Activated T-helper 2 cell treated with anti-CD3 and anti-CD28 coated beads, Interferon-gamma antibody, Interleukin-2, Interleukin-4, amounts not matched to agents 10 μg/mL and 5 μg/mL and 100 μg/mL, durations not matched to agents 14 hours and 24 hours and 36 hours (primary cell): ENCODE data around the gene EVI5. TPM values are rescaled to one million over a fixed set of nuclear protein-coding genes. Genes with fewer than 3 reads are reported as not detected.

Experiments used
- DNase-seq: peaks from one replicate; pipeline ENCODE4 v3.0.0; 2021; ENCODE audit warnings: low spot score
- H3K27ac Mint-ChIP-seq: one replicate; pipeline ENCODE4 v1.8.0; 2021; ENCODE audit warnings: mixed read lengths
- H3K27me3 Mint-ChIP-seq: one replicate; pipeline ENCODE4 v1.8.0; 2021; ENCODE audit warnings: low read depth, mixed read lengths
- H3K36me3 Mint-ChIP-seq: one replicate; pipeline ENCODE4 v1.8.0; 2021; ENCODE audit warnings: low read depth, mixed read lengths
- H3K4me1 Mint-ChIP-seq: one replicate; pipeline ENCODE4 v1.8.0; 2021; ENCODE audit warnings: low read depth, mixed read lengths
- H3K4me3 Mint-ChIP-seq: one replicate; pipeline ENCODE4 v1.8.0; 2021; ENCODE audit warnings: low read depth, mild to moderate bottlenecking, moderate library complexity, mixed read lengths
- H3K9me3 Mint-ChIP-seq: one replicate; pipeline ENCODE4 v1.8.0; 2021; ENCODE audit warnings: mixed read lengths
- intact Hi-C: fragments of 100-400 bp; cut with micrococcal nuclease; formaldehyde crosslinking; loops from one replicate; pipeline ENCODE4 v1.15.1; 2023
- total RNA-seq: library from RNA; stranded (reverse); gene quantifications from 2 replicates; pipeline ENCODE4 v1.2.3, GENCODE V29; 2022

EVI5 gene
- total RNA-seq, 1 donor from 2014 or later = 60.8 TPM

- H3K9me3 Mint-ChIP-seq = no peaks in the 10 kb centered on the region
- DNase-seq = no peak
- no peaks in the 10 kb centered on the region for H3K4me1 Mint-ChIP-seq
- no peak overlapping the region for H3K4me3 Mint-ChIP-seq
- no peak overlapping the region for H3K27ac Mint-ChIP-seq
- H3K27me3 Mint-ChIP-seq = peaks cover 47% of the 10 kb centered on the region
- no peaks in the 10 kb centered on the region for H3K36me3 Mint-ChIP-seq
- intact Hi-C loops = no loop called here
These were observed 32.3 kb upstream of the EVI5 start for GRCh38 chr1:92817137-92817697.

GRCh38 chr1:92816732-92817131 lies 31.8 kb upstream of the EVI5 start:
- intact Hi-C loops = no loop called here
- peaks cover 50% of the 10 kb centered on the region for H3K27me3 Mint-ChIP-seq
- no peaks in the 10 kb centered on the region for H3K36me3 Mint-ChIP-seq
- no peak overlapping the region for H3K27ac Mint-ChIP-seq
- H3K4me3 Mint-ChIP-seq = no peak overlapping the region
- no peaks in the 10 kb centered on the region for H3K4me1 Mint-ChIP-seq
- DNase-seq = no peak
- no peaks in the 10 kb centered on the region for H3K9me3 Mint-ChIP-seq

- peaks cover 40% of the 10 kb centered on the region for H3K27me3 Mint-ChIP-seq
- no peak overlapping the region for H3K4me3 Mint-ChIP-seq
- DNase-seq = no peak
- H3K4me1 Mint-ChIP-seq = peaks cover 2% of the 10 kb centered on the region
- no peaks in the 10 kb centered on the region for H3K36me3 Mint-ChIP-seq
- no peaks in the 10 kb centered on the region for H3K9me3 Mint-ChIP-seq
- intact Hi-C loops = no loop called here
- H3K27ac Mint-ChIP-seq = no peak overlapping the region
These were observed 23.5 kb upstream of the EVI5 start for GRCh38 chr1:92808381-92808780.

GRCh38 chr1:92805216-92805615 lies 20.3 kb upstream of the EVI5 start:
- Mint-ChIP-seq H3K4me3 (no peak overlapping the region), H3K36me3 (no peaks in the 10 kb centered on the region), H3K9me3 (no peaks in the 10 kb centered on the region), H3K27ac (no peak overlapping the region), H3K27me3 (peaks cover 26% of the 10 kb centered on the region), H3K4me1 (peaks cover 2% of the 10 kb centered on the region)
- DNase-seq = no peak
- intact Hi-C loops = no loop called here

GRCh38 chr1:92804721-92805201 lies 19.9 kb upstream of the EVI5 start:
- peaks cover 26% of the 10 kb centered on the region for H3K27me3 Mint-ChIP-seq
- no peak overlapping the region for H3K4me3 Mint-ChIP-seq
- no peak overlapping the region for H3K27ac Mint-ChIP-seq
- no peaks in the 10 kb centered on the region for H3K9me3 Mint-ChIP-seq
- peak; percentile 13 for DNase-seq
- H3K4me1 Mint-ChIP-seq = peaks cover 2% of the 10 kb centered on the region
- H3K36me3 Mint-ChIP-seq = no peaks in the 10 kb centered on the region
- intact Hi-C loops = no loop called here

GRCh38 chr1:92803140-92803887 lies 18.4 kb upstream of the EVI5 start:
- Mint-ChIP-seq H3K36me3 (no peaks in the 10 kb centered on the region), H3K27ac (no peak overlapping the region), H3K4me1 (peaks cover 2% of the 10 kb centered on the region), H3K4me3 (no peak overlapping the region), H3K9me3 (no peaks in the 10 kb centered on the region), H3K27me3 (peaks cover 21% of the 10 kb centered on the region)
- DNase-seq = no peak
- intact Hi-C loops = no loop called here

GRCh38 chr1:92797961-92798360 lies 13.1 kb upstream of the EVI5 start:
- H3K9me3 Mint-ChIP-seq = no peaks in the 10 kb centered on the region
- peaks cover 40% of the 10 kb centered on the region for H3K27me3 Mint-ChIP-seq
- no peaks in the 10 kb centered on the region for H3K36me3 Mint-ChIP-seq
- H3K4me3 Mint-ChIP-seq = no peak overlapping the region
- intact Hi-C loops = no loop called here
- H3K27ac Mint-ChIP-seq = no peak overlapping the region
- no peak for DNase-seq
- no peaks in the 10 kb centered on the region for H3K4me1 Mint-ChIP-seq

- Mint-ChIP-seq H3K27ac (no peak overlapping the region), H3K4me1 (no peaks in the 10 kb centered on the region), H3K4me3 (no peak overlapping the region), H3K27me3 (peaks cover 45% of the 10 kb centered on the region), H3K9me3 (no peaks in the 10 kb centered on the region), H3K36me3 (no peaks in the 10 kb centered on the region)
- intact Hi-C loops = no loop called here
- DNase-seq = no peak
These were observed 12.4 kb upstream of the EVI5 start for GRCh38 chr1:92797297-92797696.

GRCh38 chr1:92795166-92795565 lies 10.3 kb upstream of the EVI5 start:
- Mint-ChIP-seq H3K27ac (no peak overlapping the region), H3K9me3 (no peaks in the 10 kb centered on the region), H3K4me3 (no peak overlapping the region), H3K27me3 (peaks cover 55% of the 10 kb centered on the region), H3K36me3 (no peaks in the 10 kb centered on the region), H3K4me1 (no peaks in the 10 kb centered on the region)
- DNase-seq = no peak
- intact Hi-C loops = no loop called here

- no peaks in the 10 kb centered on the region for H3K9me3 Mint-ChIP-seq
- intact Hi-C loops = no loop called here
- DNase-seq = no peak
- H3K36me3 Mint-ChIP-seq = no peaks in the 10 kb centered on the region
- H3K27me3 Mint-ChIP-seq = peaks cover 76% of the 10 kb centered on the region
- no peaks in the 10 kb centered on the region for H3K4me1 Mint-ChIP-seq
- no peak overlapping the region for H3K4me3 Mint-ChIP-seq
- H3K27ac Mint-ChIP-seq = no peak overlapping the region
These were observed 7.5 kb upstream of the EVI5 start for GRCh38 chr1:92792340-92792782.

- no peaks in the 10 kb centered on the region for H3K36me3 Mint-ChIP-seq
These were observed 6.7 kb upstream of the EVI5 start for GRCh38 chr1:92791487-92792066.

GRCh38 chr1:92790867-92791266 lies 6.0 kb upstream of the EVI5 start:
- intact Hi-C loops = no loop called here
- Mint-ChIP-seq H3K4me1 (peaks cover 5% of the 10 kb centered on the region), H3K27me3 (peaks cover 81% of the 10 kb centered on the region), H3K27ac (no peak overlapping the region), H3K9me3 (no peaks in the 10 kb centered on the region), H3K36me3 (no peaks in the 10 kb centered on the region), H3K4me3 (no peak overlapping the region)
- no peak for DNase-seq

More at GRCh38 chr1:92791487-92792066, 6.7 kb upstream of the EVI5 start:
- Mint-ChIP-seq H3K27ac (no peak overlapping the region), H3K4me1 (peaks cover 2% of the 10 kb centered on the region), H3K4me3 (no peak overlapping the region), H3K9me3 (no peaks in the 10 kb centered on the region), H3K27me3 (peaks cover 77% of the 10 kb centered on the region)
- DNase-seq = no peak
- intact Hi-C loops = no loop called here

GRCh38 chr1:92790081-92790480 lies 5.2 kb upstream of the EVI5 start:
- Mint-ChIP-seq H3K27ac (no peak overlapping the region), H3K36me3 (peaks cover 3% of the 10 kb centered on the region), H3K4me1 (peaks cover 9% of the 10 kb centered on the region), H3K9me3 (no peaks in the 10 kb centered on the region), H3K4me3 (no peak overlapping the region), H3K27me3 (peaks cover 82% of the 10 kb centered on the region)
- intact Hi-C loops = no loop called here
- no peak for DNase-seq
